Heart right ventricle (tissue), 16 donors: ENCODE results near the gene IL16. TPM values are rescaled to one million over a fixed set of nuclear protein-coding genes. Genes with fewer than 3 reads are reported as not detected.
A peak's percentile ranks its signal among the peaks of the same experiment; 100 is the strongest.

Experiments
- ATAC-seq, 8 donors: fragments of 200-7000 bp; cut with Tn5 transposase; one replicate each; pipeline ENCODE4 v1.9.1; 2020; ENCODE audit warnings: mild to moderate bottlenecking in 8 of 8, moderate library complexity in 8 of 8, moderate number of reproducible peaks in 1 of 8
- DNase-seq, 2 donors: peaks; one replicate each; pipeline ENCODE4 v3.0.0-alpha.2; 2020
- H3K27ac ChIP-seq, 10 donors: fragments of 200-600 bp; sonication (generic) in 2 of 10; one replicate each; pipeline versions ENCODE4 v1.5.0 to v1.8.0; 2020 to 2022; ENCODE audit warnings: mild to moderate bottlenecking in 3 of 10
- H3K27me3 ChIP-seq, 7 donors: fragments of 200-600 bp; one replicate each; pipeline ENCODE4 v1.8.0; 2021 to 2022; ENCODE audit warnings: mild to moderate bottlenecking in 2 of 7
- H3K36me3 ChIP-seq, 9 donors: fragments of 200-600 bp; sonication (generic) in 1 of 9; one replicate each; pipeline versions ENCODE4 v1.5.0 to v1.8.0; 2020 to 2022; ENCODE audit warnings: mild to moderate bottlenecking in 2 of 9
- H3K4me1 ChIP-seq, 9 donors: fragments of 200-600 bp; sonication (generic) in 1 of 9; one replicate each; pipeline versions ENCODE4 v1.5.0 to v1.8.0; 2020 to 2022; ENCODE audit warnings: mild to moderate bottlenecking in 4 of 9
- H3K4me3 ChIP-seq, 10 donors: fragments of 200-600 bp; sonication (generic) in 2 of 10; one replicate each; pipeline versions ENCODE4 v1.5.0 to v1.8.0; 2020 to 2022; ENCODE audit warnings: mild to moderate bottlenecking in 7 of 10, moderate library complexity in 2 of 10
- H3K9me3 ChIP-seq, 11 donors: fragments of 200-600 bp in 10 of 11; sonication (generic) in 2 of 11; one replicate each; pipeline versions ENCODE4 v1.5.0 to v1.8.0; 2013 to 2022; ENCODE audit warnings: mild to moderate bottlenecking in 2 of 11, control low read depth in 1 of 11, moderate library complexity in 1 of 11
- CTCF ChIP-seq, 9 donors: fragments of 200-600 bp; sonication (generic) in 2 of 9; IDR thresholded peaks; one replicate each; pipeline versions ENCODE4 v1.5.0 to v1.8.0; 2021 to 2022; ENCODE audit warnings: antibody characterized with exemption in 9 of 9, mild to moderate bottlenecking in 5 of 9, moderate library complexity in 1 of 9
- WGBS, 2 donors: extraction: QIAGEN DNeasy Blood & Tissue Kit; methylation state at CpG; one replicate each; pipeline ENCODE4 v1.1.7; 2013; ENCODE audit warnings: inconsistent platforms in 1 of 2; 5-methylcytosine and 5-hydroxymethylcytosine counted together
- intact Hi-C, 10 donors: fragments of 100-400 bp; cut with DNase I; formaldehyde crosslinking; loops; one replicate each; pipeline versions ENCODE4 v1.11.1 to v1.14.2; 2022
- polyA plus RNA-seq, 2 donors: library from polyadenylated mRNA; stranded (reverse); fragments of 200-250 nt; gene quantifications; one replicate each; pipeline ENCODE4 v1.2.3, GENCODE V29; 2013
- total RNA-seq, 10 donors: library from RNA; stranded (reverse); fragmentation: NEBNext Ultra II Directional in 3 of 10; extraction: Animal tissue kit (Norgen Biotek cat#: 25700) in 3 of 10; gene quantifications; one replicate each; pipeline versions ENCODE4 v1.2.1 to v1.2.4, GENCODE V29; 2021 to 2023
- donor health status: Arrhythmogenic right ventricular cardiomyopathy.
- donor health status: ischemic (EF 13 %, LVEDD 7.1; RV severe dilation, severe dysfunction).
- donor health status: healthy with polysubstance abuse.
- donor health status: DM: no; HTN: yes; CAD: no.
- donor health status: DM: no; HTN: no; CAD: no.
- donor health status: ischemic (EF 25% LVEDD 6.9; RV normal size, moderate dysfunction).
- donor health status: ischemic (EF 25% LVEDD 5.7; RV mildly dilated, moderate dysfunction).
- donor health status: healthy.
- donor health status: DM: yes; HTN: yes; CAD: no.
- donor health status: Ischemic cardiomyopathy.
- donor health status: ischemic (EF 35%, LVEDD 5.7; RV mildly dilated, moderate dysfunction).
- donor health status: nonischemic (EF 11% LVEDD 7.7; RV severe dilation, severe dysfunction).
- donor health status: DM: yes; HTN: yes; CAD: no.
- donor health status: PGD.
- donor health status: ischemic (EF 29% LVEDD 5.4; RV normal size, mild dysfunction).
- donor health status: nonischemic (EF 23%, LVEDD 6.1; RV moderate dilation, normal function).

The IL16 gene
- total and polyA plus RNA-seq, 12 donors, result 3.3 to 13.1 (median 4.2) TPM

GRCh38 chr15:81338170-81339007, 141.7 kb downstream of the IL16 start:
- ATAC-seq, result peak; percentile 52 to 82 (median 68)
- Histone ChIP-seq H3K4me3 (no peak overlapping the region), H3K9me3 (no peaks in the 10 kb centered on the region), H3K27ac (peak overlapping the region in 8 of 10 donors; percentile 9 to 71 (median 54)), H3K4me1 (peaks cover 0 to 28% (median 8%) of the 10 kb centered on the region in 9 donors), H3K36me3 (no peaks in the 10 kb centered on the region), H3K27me3 (no peaks in the 10 kb centered on the region)
- peak in 1 of 2 donors; percentile 24 for DNase-seq
- TF ChIP-seq CTCF (IDR thresholded peaks at IDR 0.05), result no peak
- 55 to 63% methylated on average over 8 of the region's 8 CpGs for WGBS, 2 donors
- intact Hi-C loops, result loop anchor here in 3 of 10 donors (5.0 to 10.0 kb wide), 3 partner anchors 46 to 64 kb away; no protein-coding TSS in a partner anchor

GRCh38 chr15:81339321-81339720, 142.6 kb downstream of the IL16 start:
- Histone ChIP-seq H3K27ac (no peak overlapping the region), H3K27me3 (no peaks in the 10 kb centered on the region), H3K4me1 (peaks cover 0 to 28% (median 8%) of the 10 kb centered on the region in 9 donors), H3K36me3 (no peaks in the 10 kb centered on the region), H3K9me3 (no peaks in the 10 kb centered on the region), H3K4me3 (no peak overlapping the region)
- 93 to 96% methylated on average over 5 of the region's 5 CpGs for WGBS, 2 donors
- intact Hi-C loops, result loop anchor here in 3 of 10 donors (5.0 to 10.0 kb wide), 3 partner anchors 47 to 65 kb away; no protein-coding TSS in a partner anchor
- no peak for TF ChIP-seq CTCF (IDR thresholded peaks at IDR 0.05)
- no peak for DNase-seq
- no peak for ATAC-seq

- TF ChIP-seq CTCF (IDR thresholded peaks at IDR 0.05), result no peak
- DNase-seq (no peak), ATAC-seq (no peak)
- no peak overlapping the region for H3K4me3 ChIP-seq
- intact Hi-C loops, result loop anchor here in 3 of 10 donors (5.0 to 10.0 kb wide), 3 partner anchors 48 to 65 kb away; no protein-coding TSS in a partner anchor
- no peak overlapping the region for H3K27ac ChIP-seq
- peaks cover 0 to 24% (median 8%) of the 10 kb centered on the region in 9 donors for H3K4me1 ChIP-seq
- 68 to 89% methylated on average over 4 of the region's 4 CpGs for WGBS, 2 donors
- H3K36me3 ChIP-seq, result no peaks in the 10 kb centered on the region
- H3K27me3 ChIP-seq, result no peaks in the 10 kb centered on the region
- no peaks in the 10 kb centered on the region for H3K9me3 ChIP-seq
Observed at GRCh38 chr15:81339851-81340250, 143.2 kb downstream of the IL16 start.

GRCh38 chr15:81341351-81341750, 144.7 kb downstream of the IL16 start:
- no peak overlapping the region for H3K4me3 ChIP-seq
- no peak for DNase-seq
- TF ChIP-seq CTCF (IDR thresholded peaks at IDR 0.05), result no peak
- WGBS, 2 donors, result 93 to 95% methylated on average over 4 of the region's 4 CpGs
- H3K4me1 ChIP-seq, result peaks cover 0 to 24% (median 8%) of the 10 kb centered on the region in 9 donors
- no peak for ATAC-seq
- no peak overlapping the region for H3K27ac ChIP-seq
- H3K9me3 ChIP-seq, result no peaks in the 10 kb centered on the region
- intact Hi-C loops, result no loop called here
- no peaks in the 10 kb centered on the region for H3K27me3 ChIP-seq
- no peaks in the 10 kb centered on the region for H3K36me3 ChIP-seq
